OCI-LY7 (cell line): ENCODE measurements around the gene CMIP. TPM values are rescaled to one million over a fixed set of nuclear protein-coding genes. Genes with fewer than 3 reads are reported as not detected.

ENCODE experiments used
- BruUV-seq: library from RNA; stranded (reverse); fragments of 400-500 nt; replicated peaks from 2 replicates; lab custom pipeline; 2021; lab: Mats Ljungman, UMichigan
- CTCF ChIA-PET: fragments of 300-600 bp; sonication (Branson Sonifier 250); formaldehyde crosslinking; loops from one replicate; lab custom pipeline; 2022; ENCODE audit warnings: antibody characterized with exemption; ENCODE audit not compliant: unreplicated experiment; lab: Charles Lee
- POLR2A ChIA-PET: fragments of 300-600 bp; sonication (Branson Sonifier 250); formaldehyde crosslinking; loops from one replicate; lab custom pipeline; 2022; ENCODE audit warnings: antibody characterized with exemption; lab: Charles Lee
- DNase-seq: peaks from one replicate; pipeline ENCODE4 v3.0.0-alpha.2; 2015; ENCODE audit warnings: low spot score
- H2AFZ ChIP-seq: fragments of 200-600 bp; sonication (generic), shearing (Covaris generic); 2 replicates; pipeline ENCODE4 v1.6.1; 2014; ENCODE audit warnings: mild to moderate bottlenecking, antibody characterized with exemption, low read length, moderate library complexity
- H3K27ac ChIP-seq: fragments of 200-600 bp; sonication (generic); 2 replicates; pipeline ENCODE4 v1.5.1; 2014; ENCODE audit warnings: mixed run types, low read depth, mild to moderate bottlenecking, moderate library complexity, low read length, inconsistent platforms; ENCODE audit not compliant: poor library complexity, severe bottlenecking
- H3K36me3 ChIP-seq: fragments of 200-600 bp; sonication (generic); 2 replicates; pipeline ENCODE4 v1.6.1; 2014; ENCODE audit warnings: mild to moderate bottlenecking, antibody characterized with exemption, low read length, moderate library complexity, mixed read lengths; ENCODE audit not compliant: insufficient read depth
- H3K4me1 ChIP-seq: fragments of 200-600 bp; sonication (generic); 2 replicates; pipeline ENCODE4 v1.5.1; 2014; ENCODE audit warnings: mild to moderate bottlenecking, low read length; ENCODE audit not compliant: insufficient read depth, poor library complexity, severe bottlenecking
- H3K4me2 ChIP-seq: fragments of 200-600 bp; sonication (generic); 2 replicates; pipeline ENCODE4 v1.6.1; 2014; ENCODE audit warnings: mild to moderate bottlenecking, low read length
- H3K4me3 ChIP-seq: fragments of 200-600 bp; sonication (generic); 2 replicates; pipeline ENCODE4 v1.5.1; 2014; ENCODE audit warnings: mild to moderate bottlenecking, low read depth, low read length; ENCODE audit not compliant: poor library complexity, severe bottlenecking
- H3K79me2 ChIP-seq: fragments of 200-600 bp; sonication (generic); 2 replicates; pipeline ENCODE4 v1.6.1; 2016; ENCODE audit warnings: low read depth, mild to moderate bottlenecking, low read length, moderate library complexity, mixed read lengths; ENCODE audit not compliant: insufficient read depth
- H3K9me2 ChIP-seq: fragments of 200-600 bp; sonication (generic); 2 replicates; pipeline ENCODE4 v1.6.1; 2016; ENCODE audit warnings: mild to moderate bottlenecking, low read length, mixed read lengths; ENCODE audit not compliant: insufficient read depth
- H3K9me3 ChIP-seq: fragments of 200-600 bp; sonication (generic); 2 replicates; pipeline ENCODE4 v1.6.1; 2014; ENCODE audit warnings: mild to moderate bottlenecking, mixed run types, low read length, mixed read lengths
- H4K20me1 ChIP-seq: fragments of 200-600 bp; sonication (generic); 2 replicates; pipeline ENCODE4 v1.6.1; 2014; ENCODE audit warnings: mild to moderate bottlenecking, antibody characterized with exemption, low read length, moderate library complexity, mixed read lengths; ENCODE audit not compliant: insufficient read depth
- EZH2phosphoT487 ChIP-seq: fragments of 200-600 bp; sonication (generic); IDR thresholded peaks from 2 replicates; pipeline ENCODE4 v1.6.1; 2018; ENCODE audit warnings: low read depth, borderline replicate concordance, mild to moderate bottlenecking, mixed run types, antibody characterized with exemption, low read length, moderate library complexity, mixed read lengths
- intact Hi-C: fragments of 100-400 bp; cut with micrococcal nuclease; formaldehyde crosslinking; loops from one replicate; pipeline ENCODE4 v1.10.0; 2022; ENCODE audit not compliant: unreplicated experiment
- total RNA-seq, 2 experiments: library from RNA; depleted of rRNA in 1 of 2; stranded (reverse); fragments of >200 nt in 1 of 2; shearing (Covaris generic) in 1 of 2; gene quantifications; 2 replicates each; pipeline ENCODE4 v1.2.3, GENCODE V29; 2014 to 2022
- TF ChIP-seq, protein P1 (sequence below): fragments of 200-600 bp; sonication (generic); conservative IDR thresholded peaks from 2 replicates; pipeline ENCODE4 v1.5.1; 2014; ENCODE audit warnings: mild to moderate bottlenecking, antibody characterized with exemption, low read length, moderate library complexity, mixed read lengths

The CMIP gene
- total RNA-seq, 2 experiments from 2014 or later = 15.4 to 70.3 TPM

DNA sequence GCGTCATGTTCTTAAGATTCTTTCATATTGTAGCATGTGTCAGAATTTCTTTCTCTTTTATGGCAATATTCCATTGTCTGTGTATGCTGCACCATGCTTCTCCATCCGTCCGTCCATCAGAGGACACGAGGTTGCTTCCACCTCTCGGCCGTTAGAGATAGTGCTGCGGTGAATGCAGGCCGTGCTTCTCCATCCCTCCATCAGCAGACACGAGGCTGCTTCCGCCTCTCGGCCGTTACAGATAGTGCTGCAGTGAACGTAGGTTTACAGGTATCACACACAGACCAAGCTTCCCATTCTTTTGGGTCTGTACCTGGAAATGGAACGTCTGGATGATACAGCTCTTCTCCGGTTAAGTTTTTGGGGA lies 113.5 kb downstream of the CMIP start:
- no peak overlapping the region for H3K4me3 ChIP-seq
- H3K4me1 ChIP-seq = no peaks in the 10 kb centered on the region
- BruUV-seq = no TSS peak
- ChIA-PET CTCF (no interaction called here), POLR2A (no interaction called here)
- H3K27ac ChIP-seq = no peak overlapping the region
- no peak for DNase-seq
- no peaks in the 10 kb centered on the region for H3K36me3 ChIP-seq
- no peak overlapping the region for H3K4me2 ChIP-seq
- H3K9me2 ChIP-seq = no peaks in the 10 kb centered on the region
- H3K9me3 ChIP-seq = no peaks in the 10 kb centered on the region
- no peak overlapping the region for H2AFZ ChIP-seq
- H3K79me2 ChIP-seq = no peaks in the 10 kb centered on the region
- no peak for TF ChIP-seq EZH2phosphoT487
- TF ChIP-seq, protein P1, sequence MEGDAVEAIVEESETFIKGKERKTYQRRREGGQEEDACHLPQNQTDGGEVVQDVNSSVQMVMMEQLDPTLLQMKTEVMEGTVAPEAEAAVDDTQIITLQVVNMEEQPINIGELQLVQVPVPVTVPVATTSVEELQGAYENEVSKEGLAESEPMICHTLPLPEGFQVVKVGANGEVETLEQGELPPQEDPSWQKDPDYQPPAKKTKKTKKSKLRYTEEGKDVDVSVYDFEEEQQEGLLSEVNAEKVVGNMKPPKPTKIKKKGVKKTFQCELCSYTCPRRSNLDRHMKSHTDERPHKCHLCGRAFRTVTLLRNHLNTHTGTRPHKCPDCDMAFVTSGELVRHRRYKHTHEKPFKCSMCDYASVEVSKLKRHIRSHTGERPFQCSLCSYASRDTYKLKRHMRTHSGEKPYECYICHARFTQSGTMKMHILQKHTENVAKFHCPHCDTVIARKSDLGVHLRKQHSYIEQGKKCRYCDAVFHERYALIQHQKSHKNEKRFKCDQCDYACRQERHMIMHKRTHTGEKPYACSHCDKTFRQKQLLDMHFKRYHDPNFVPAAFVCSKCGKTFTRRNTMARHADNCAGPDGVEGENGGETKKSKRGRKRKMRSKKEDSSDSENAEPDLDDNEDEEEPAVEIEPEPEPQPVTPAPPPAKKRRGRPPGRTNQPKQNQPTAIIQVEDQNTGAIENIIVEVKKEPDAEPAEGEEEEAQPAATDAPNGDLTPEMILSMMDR = no peak
- intact Hi-C loops = no loop called here
- no peaks in the 10 kb centered on the region for H4K20me1 ChIP-seq

DNA sequence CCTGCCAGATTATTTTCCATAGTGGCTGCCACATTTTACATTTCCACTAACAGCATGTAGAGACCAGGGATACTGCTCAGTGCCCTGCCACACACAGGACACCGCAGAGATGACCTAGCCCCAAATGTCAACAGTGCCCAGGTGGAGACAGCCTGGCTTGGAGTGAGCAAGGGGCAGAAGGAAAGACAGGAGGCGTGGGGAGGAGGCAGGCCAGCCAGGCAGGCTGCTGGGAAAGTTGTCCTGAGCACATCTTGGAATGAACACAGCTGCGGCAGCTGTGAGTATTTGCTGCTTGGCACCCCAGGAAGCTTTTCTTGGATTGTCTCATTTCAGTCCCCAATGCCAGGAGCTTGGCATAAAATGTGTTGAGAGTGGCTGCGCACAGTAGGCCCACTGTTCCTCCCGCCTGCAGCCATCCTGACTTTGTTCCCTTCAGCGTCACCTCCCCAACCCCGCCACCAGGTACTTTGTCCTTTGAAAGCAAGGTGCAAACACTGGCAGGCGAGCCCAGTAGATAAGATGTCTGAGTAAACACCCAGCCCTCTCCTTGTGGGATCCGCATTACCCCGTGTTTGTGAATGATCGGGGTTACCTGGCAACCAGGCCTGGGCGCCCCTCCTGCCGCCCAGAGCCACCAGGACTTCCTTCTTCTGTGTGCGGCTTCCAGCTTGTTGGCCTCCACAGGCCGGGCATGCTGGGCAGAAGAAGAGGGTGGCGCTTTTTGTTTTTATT lies 114.0 kb downstream of the CMIP start:
- no TSS peak for BruUV-seq
- no peak for DNase-seq
- intact Hi-C loops = no loop called here
- H4K20me1 ChIP-seq = no peaks in the 10 kb centered on the region
- H3K79me2 ChIP-seq = no peaks in the 10 kb centered on the region
- H3K4me3 ChIP-seq = no peak overlapping the region
- no peaks in the 10 kb centered on the region for H3K36me3 ChIP-seq
- ChIA-PET CTCF (no interaction called here), POLR2A (no interaction called here)
- H3K4me2 ChIP-seq = no peak overlapping the region
- no peaks in the 10 kb centered on the region for H3K9me2 ChIP-seq
- no peaks in the 10 kb centered on the region for H3K4me1 ChIP-seq
- no peaks in the 10 kb centered on the region for H3K9me3 ChIP-seq
- no peak overlapping the region for H2AFZ ChIP-seq
- TF ChIP-seq, protein P1 = no peak
- no peak for TF ChIP-seq EZH2phosphoT487
- H3K27ac ChIP-seq = no peak overlapping the region

DNA sequence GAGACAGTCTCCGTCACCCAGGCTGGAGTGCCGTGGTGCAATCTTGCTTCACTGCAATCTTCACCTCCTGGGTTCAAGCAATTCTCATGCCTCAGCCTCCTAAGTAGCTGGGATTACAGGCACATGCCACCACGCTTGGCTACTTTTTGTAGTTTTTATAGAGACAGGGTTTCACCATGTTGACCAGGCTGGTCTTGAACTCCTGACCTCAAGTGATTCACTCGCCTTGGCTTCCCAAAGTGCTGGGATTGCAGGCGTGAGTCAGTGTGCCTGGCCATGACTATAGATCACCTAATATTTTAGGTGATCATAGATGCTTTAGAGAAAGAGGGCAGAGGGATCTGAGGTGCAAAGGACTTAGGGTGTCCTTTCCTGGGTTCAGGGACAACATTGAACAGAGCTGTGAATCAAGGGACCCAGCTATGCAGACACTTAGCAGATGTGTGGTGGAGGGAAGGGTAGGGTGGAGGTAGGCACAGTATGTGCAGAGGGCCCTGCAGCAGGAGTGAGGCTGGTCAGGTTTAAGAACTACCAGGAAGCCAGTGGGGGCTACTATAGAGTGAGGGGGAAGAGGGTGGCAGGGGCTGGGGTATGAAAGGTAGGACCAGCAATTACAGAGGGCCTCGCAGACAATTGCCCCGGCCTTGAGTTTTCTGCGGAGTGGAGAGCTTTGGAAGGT lies 116.5 kb downstream of the CMIP start:
- no peaks in the 10 kb centered on the region for H3K9me2 ChIP-seq
- no peaks in the 10 kb centered on the region for H3K79me2 ChIP-seq
- TF ChIP-seq, protein P1 = no peak
- no peak for TF ChIP-seq EZH2phosphoT487
- H2AFZ ChIP-seq = no peak overlapping the region
- no peaks in the 10 kb centered on the region for H3K9me3 ChIP-seq
- H4K20me1 ChIP-seq = no peaks in the 10 kb centered on the region
- BruUV-seq = no TSS peak
- no peaks in the 10 kb centered on the region for H3K4me1 ChIP-seq
- H3K36me3 ChIP-seq = no peaks in the 10 kb centered on the region
- ChIA-PET POLR2A (no interaction called here), CTCF (no interaction called here)
- DNase-seq = no peak
- no peak overlapping the region for H3K4me2 ChIP-seq
- H3K27ac ChIP-seq = no peak overlapping the region
- intact Hi-C loops = no loop called here
- no peak overlapping the region for H3K4me3 ChIP-seq
